Fibroblast of villous mesenchyme (primary cell): ENCODE data around the gene PARD3. TPM values are rescaled to one million over a fixed set of nuclear protein-coding genes. Genes with fewer than 3 reads are reported as not detected.

Source experiments
- DNase-seq: peaks from one replicate; pipeline ENCODE4 v3.0.0-alpha.2; 2010; ENCODE audit warnings: low read depth
- H3K4me3 ChIP-seq: 2 replicates; pipeline ENCODE4 v1.5.1; 2011; ENCODE audit warnings: low read depth, mild to moderate bottlenecking, low read length
- total RNA-seq: library from RNA; depleted of rRNA; stranded (reverse); fragments of >200 nt; gene quantifications from 2 replicates; pipeline ENCODE4 v1.2.3, GENCODE V29; 2012
- TF ChIP-seq, protein P1 (sequence below): IDR thresholded peaks from 2 replicates; pipeline ENCODE4 v1.5.1; 2012; ENCODE audit warnings: low read depth, mild to moderate bottlenecking, low read length; ENCODE audit not compliant: insufficient read depth

Gene PARD3
- total RNA-seq, 1 donor, result 44.0 TPM

DNA sequence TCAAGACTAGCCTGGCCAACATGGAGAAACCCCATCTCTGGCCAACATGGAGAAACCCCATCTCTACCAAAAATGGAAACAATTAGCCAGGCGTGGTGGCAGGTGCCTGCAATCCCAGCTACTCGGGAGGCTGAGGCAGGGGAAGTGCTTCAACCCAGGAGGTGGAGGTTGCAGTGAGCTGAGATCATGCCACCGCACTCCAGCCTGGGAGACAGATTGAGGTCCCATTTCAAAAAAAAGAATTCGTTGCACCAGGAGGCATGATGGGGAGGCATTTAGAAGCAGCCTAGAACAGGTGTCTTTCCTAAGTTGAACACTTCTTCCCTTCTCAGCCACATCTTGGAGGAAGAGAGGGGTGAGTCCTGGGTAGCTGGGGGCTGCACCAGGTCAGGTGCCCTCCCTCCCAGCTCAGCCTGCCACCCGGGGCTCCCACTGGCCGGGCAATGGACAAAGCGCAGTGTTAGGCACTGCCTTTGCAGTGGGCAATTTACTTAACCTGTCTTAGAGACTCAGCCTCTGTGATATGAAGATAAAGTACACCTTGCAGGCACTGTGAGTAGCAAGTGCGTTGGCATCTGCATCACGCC lies 726.8 kb downstream of the PARD3 start:
- H3K4me3 ChIP-seq, result no peak overlapping the region
- TF ChIP-seq, protein P1, sequence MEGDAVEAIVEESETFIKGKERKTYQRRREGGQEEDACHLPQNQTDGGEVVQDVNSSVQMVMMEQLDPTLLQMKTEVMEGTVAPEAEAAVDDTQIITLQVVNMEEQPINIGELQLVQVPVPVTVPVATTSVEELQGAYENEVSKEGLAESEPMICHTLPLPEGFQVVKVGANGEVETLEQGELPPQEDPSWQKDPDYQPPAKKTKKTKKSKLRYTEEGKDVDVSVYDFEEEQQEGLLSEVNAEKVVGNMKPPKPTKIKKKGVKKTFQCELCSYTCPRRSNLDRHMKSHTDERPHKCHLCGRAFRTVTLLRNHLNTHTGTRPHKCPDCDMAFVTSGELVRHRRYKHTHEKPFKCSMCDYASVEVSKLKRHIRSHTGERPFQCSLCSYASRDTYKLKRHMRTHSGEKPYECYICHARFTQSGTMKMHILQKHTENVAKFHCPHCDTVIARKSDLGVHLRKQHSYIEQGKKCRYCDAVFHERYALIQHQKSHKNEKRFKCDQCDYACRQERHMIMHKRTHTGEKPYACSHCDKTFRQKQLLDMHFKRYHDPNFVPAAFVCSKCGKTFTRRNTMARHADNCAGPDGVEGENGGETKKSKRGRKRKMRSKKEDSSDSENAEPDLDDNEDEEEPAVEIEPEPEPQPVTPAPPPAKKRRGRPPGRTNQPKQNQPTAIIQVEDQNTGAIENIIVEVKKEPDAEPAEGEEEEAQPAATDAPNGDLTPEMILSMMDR, result no peak
- no peak for DNase-seq

- TF ChIP-seq, protein P1, result no peak
- DNase-seq, result no peak
These were observed 728.0 kb downstream of the PARD3 start for GRCh38 chr10:34087095-34087418.

DNA sequence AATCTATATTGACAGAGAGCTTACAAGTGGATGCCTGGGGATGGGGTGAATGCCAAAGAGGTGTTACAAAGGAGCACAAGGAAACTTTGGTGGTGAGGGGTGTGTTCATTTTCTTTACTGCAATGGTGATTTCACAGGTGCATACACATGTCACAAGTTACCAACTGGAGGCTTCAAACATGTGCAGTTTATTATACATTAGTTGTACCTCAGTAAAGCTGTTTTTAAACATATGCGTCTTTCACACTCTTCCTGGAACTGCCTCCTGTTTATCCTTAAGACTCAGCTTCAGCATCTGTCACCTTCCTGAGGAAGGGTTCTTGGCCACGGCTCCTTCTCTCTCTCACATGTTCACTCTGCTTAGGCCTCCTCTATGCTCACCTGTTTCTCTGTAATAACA lies 731.5 kb downstream of the PARD3 start:
- no peak for DNase-seq
- TF ChIP-seq, protein P1, result no peak
- no peak overlapping the region for H3K4me3 ChIP-seq

More at GRCh38 chr10:34087095-34087418, 728.0 kb downstream of the PARD3 start:
- no peak overlapping the region for H3K4me3 ChIP-seq

DNA sequence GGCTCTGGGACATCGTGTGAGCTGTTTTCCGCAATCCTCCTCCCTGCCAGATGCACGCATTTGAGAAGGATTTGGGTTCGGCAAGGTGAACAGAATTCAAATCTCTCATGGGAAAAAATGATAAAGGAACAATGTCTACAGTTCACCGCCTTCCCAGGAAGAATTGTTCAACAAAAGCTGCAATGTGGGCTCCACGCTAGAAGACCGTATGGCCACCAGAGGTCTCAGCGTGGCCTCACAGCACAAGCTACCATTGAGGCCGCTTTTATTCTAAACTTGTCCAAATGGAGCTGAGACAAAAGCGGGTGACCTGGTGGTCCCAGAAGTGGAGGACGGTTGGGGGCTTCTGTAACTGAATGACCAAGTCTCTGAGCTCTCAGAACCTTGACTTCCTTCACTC lies 733.1 kb downstream of the PARD3 start:
- no peak for DNase-seq
- TF ChIP-seq, protein P1, result no peak
- H3K4me3 ChIP-seq, result no peak overlapping the region

- no peak overlapping the region for H3K4me3 ChIP-seq
- DNase-seq, result no peak
- TF ChIP-seq, protein P1, result no peak
These were observed 733.8 kb downstream of the PARD3 start for GRCh38 chr10:34081347-34081743.

DNA sequence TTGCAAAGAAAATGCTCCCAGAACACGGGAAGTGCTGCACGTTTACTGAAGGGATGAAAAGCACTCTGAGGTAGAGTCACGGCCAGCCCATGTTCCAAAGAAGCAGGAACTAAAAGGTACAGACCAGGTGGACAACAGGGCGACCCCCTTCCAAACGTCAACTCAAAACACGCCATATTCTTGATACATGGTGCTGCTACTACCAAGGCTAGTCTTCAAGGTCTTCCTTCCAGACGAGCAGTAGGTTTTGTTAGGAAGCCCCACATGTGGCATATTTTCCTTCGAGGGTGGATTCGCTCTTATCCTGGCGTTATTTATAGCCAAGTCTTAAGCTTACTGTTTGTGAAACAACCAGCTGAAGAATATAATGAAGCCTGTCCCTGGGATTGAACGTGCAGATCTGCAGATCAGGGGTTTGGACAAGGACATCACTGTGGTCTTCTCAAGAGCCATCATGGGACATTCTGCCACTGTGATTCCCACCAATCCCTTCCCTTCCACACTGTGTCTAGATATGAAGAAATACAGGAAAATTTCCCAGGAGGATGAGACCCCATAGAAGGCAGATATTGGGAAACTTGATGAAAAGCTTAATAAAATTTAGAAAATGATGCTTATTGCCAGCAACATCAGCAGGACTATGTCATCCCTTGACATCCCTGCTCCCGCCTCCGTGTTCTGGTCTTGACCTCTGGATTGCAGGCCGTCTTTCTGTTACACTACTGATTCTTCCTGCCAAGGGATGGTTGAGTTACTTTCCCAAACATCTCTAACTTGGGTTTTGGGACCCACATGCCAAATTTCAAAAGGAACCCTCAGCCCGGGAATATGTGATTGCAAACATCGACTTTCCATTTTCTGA lies 734.4 kb downstream of the PARD3 start:
- TF ChIP-seq, protein P1, result no peak
- DNase-seq, result no peak
- no peak overlapping the region for H3K4me3 ChIP-seq
